Ovary (tissue), 3 donors: ENCODE measurements around the gene PIEZO1.

Experiments
- POLR2A ChIP-seq: fragments of 450-650 bp; IDR thresholded peaks from one replicate; pipeline ENCODE4 v1.6.1; 2017; ENCODE audit warnings: antibody characterized with exemption, mild to moderate bottlenecking, moderate library complexity
- TF ChIP-seq, protein P1 (sequence below), 3 donors: fragments of 450-650 bp in 2 of 3; fragments of 200-600 bp in 1 of 3; IDR thresholded peaks; one replicate each; pipeline versions ENCODE4 v1.5.1 to v1.8.0; 2016 to 2022; ENCODE audit warnings: antibody characterized with exemption in 3 of 3, mild to moderate bottlenecking in 1 of 3
- donor health status: DM: no; HTN: no; CAD: no.

DNA sequence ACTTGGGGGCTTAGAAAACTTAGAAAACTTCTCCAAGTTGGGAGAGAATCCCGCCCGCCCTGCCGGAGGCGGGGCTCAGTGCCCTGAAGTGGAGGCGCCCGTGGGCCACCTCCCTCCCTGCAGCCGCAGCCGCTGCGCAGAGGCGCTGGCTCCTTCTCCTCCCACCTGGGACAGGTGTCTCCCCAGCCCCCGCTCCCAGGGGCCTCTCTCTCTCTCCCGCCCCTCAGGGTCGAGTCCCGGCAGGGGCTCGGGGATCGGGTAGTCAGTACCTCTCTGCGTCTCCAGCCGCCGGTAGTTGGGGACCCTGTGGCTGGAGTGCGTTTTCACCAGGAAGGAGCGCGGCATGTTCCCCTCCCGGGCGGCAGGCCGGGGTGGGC lies 99.0 kb downstream of the PIEZO1 start:
- TF ChIP-seq, protein P1, sequence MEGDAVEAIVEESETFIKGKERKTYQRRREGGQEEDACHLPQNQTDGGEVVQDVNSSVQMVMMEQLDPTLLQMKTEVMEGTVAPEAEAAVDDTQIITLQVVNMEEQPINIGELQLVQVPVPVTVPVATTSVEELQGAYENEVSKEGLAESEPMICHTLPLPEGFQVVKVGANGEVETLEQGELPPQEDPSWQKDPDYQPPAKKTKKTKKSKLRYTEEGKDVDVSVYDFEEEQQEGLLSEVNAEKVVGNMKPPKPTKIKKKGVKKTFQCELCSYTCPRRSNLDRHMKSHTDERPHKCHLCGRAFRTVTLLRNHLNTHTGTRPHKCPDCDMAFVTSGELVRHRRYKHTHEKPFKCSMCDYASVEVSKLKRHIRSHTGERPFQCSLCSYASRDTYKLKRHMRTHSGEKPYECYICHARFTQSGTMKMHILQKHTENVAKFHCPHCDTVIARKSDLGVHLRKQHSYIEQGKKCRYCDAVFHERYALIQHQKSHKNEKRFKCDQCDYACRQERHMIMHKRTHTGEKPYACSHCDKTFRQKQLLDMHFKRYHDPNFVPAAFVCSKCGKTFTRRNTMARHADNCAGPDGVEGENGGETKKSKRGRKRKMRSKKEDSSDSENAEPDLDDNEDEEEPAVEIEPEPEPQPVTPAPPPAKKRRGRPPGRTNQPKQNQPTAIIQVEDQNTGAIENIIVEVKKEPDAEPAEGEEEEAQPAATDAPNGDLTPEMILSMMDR (IDR thresholded peaks at IDR 0.05): no peak
- no peak for TF ChIP-seq POLR2A
